UCSD-AML1 (cell line): ENCODE measurements around the gene ERGIC1.
"Not testable (repeated sequence)": the region's sequence is repeated elsewhere in the genome, so short reads cannot be mapped to it uniquely, and the experiment has no call there.

ENCODE experiments used
- DNase-seq: peaks from one replicate; lab custom pipeline; 2025; ENCODE audit not compliant: unreplicated experiment; lab: John Stamatoyannopoulos, UW

ERGIC1 gene

DNA sequence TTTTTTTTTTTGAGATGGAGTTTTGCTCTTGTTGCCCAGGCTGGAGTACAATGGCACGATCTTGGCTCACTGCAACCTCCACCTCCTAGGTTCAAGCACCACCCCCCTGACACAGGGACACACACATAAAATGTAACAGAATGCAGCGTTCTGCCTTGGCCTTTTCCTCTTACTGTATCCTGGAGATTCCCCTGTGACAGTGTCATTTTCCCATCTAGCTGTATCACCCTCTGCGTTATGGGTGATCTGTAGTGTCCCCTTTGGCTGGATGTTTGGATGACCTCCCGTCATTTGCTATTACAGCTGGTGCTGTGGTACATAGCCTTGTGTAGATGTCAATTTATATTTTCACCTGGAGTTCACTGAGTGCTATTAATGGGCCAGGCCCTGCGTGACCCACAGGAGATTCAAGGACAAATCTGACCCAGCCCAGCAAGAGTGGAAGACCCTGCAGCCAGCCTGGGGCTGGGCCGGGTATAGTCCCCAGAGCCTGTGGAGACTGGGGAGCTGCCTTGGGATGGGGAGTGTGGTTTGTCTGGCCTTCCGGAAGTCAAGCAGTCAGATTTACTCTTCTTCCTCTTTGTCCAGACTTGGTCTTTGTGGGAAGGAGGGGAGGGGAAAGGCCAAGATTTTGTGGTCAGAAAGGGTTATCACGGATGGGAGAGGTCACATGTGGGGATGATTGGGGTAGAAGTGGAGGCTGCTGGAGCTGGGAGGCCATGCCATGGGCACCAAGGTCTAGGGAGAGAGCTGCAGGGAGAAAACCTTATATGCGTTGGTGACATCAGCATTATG, 43.6 kb downstream of the ERGIC1 start:
- no peak for DNase-seq

DNA sequence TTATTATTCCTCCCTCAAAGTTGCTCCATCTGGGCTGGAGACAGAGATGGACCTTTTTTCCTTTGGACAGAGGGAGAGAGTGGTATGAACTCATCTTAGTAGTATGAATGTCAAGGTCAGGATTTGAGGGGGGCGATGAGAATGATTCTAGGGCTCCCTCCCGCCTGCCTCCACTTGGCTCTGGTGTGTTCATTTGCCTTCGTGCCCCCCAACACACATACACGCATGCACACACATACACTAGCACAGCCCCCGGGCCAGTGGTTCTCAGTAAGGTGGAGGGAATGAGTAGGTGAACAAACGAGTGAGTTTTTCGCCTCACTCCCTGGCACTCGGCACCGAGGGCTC, 44.5 kb downstream of the ERGIC1 start:
- no peak for DNase-seq

DNA sequence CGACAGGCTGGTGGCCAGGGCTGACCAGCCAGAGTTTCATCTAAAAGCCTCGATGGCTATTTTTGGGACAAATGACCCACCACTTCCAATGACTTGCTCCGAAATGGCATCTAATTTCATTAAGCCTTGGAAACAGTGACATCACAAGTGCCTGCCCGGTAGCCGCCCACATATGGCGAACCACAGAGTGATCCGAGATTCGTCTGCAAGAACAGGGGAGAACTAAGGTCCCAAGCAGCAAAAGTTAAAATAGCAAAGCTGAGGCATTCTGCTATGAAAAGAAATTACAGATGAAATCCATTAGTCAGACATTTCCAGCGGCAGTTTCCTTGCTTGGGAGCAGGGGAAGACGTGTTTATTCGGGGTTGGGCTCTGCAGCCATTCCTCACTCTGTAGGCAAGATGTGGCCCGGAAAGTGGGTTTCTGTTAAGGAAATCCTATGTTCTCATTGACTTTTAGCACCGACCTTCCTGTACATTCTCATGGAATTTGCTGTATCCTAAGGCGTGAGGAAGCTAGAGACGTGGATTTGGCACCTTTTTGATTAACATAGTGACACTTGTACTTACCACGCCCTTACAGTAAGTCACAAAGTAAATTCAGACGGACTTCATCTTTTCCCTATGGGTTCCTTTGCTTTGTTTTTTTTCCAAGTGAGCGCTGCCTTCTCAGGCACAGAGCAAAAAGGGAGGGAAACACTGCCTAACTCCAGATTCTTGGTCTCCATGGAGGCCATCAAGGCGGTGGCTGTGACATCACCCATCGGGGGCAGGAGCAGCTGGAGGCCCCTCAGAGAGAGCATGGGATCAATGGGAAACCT, 45.1 kb downstream of the ERGIC1 start:
- no peak for DNase-seq

DNA sequence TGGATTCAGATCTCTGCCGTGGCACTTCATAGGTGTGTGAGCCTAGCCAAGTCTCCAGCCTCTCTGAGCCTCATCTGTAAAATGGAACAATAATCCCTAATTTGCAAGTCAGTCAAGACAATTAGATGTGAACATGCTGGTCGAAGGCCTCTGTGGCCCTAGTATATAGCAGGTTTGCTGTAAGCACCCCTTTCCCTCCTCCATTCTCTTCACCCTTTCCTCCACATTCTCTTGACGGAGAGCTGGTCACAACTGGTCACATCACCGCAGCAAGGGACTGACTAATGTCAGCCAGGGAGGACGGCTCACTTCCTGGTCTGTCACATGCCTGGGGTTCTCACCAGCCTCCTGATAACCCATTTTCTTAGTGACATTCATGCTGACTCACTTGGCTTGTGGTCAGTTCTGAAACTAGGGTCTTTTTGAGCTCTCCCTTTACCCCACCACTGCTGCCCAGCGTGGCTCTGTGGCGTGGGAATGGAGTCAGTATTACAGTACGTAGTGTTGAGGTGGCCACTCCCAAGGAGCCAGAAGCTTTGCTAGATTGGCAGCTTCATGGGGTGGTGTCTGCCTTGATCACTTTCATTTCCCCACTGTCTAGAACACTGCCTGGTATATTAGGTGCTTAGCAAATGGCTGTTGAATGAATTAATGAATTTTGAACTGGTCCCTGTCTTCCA, 47.8 kb downstream of the ERGIC1 start:
- peak; percentile 35 for DNase-seq

DNA sequence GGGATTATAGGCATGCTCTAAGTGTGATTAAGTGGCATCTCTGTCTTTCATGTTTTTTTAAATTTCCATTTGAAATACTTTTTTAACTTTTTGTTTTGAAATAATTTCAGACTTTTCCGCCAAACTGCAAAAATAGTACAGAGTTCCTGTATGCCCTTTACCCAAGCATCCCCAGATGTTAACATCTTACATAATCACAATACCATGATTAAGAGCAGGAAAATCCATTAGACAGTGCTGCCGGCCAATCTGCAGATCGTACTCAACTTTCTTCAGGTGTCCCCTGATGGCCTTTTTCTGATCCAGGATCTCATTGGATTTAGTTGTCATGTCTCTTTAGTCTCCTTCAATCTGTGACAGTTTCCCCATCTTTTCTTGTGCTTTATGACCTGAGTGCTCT, 49.0 kb downstream of the ERGIC1 start:
- DNase-seq: no peak

DNA sequence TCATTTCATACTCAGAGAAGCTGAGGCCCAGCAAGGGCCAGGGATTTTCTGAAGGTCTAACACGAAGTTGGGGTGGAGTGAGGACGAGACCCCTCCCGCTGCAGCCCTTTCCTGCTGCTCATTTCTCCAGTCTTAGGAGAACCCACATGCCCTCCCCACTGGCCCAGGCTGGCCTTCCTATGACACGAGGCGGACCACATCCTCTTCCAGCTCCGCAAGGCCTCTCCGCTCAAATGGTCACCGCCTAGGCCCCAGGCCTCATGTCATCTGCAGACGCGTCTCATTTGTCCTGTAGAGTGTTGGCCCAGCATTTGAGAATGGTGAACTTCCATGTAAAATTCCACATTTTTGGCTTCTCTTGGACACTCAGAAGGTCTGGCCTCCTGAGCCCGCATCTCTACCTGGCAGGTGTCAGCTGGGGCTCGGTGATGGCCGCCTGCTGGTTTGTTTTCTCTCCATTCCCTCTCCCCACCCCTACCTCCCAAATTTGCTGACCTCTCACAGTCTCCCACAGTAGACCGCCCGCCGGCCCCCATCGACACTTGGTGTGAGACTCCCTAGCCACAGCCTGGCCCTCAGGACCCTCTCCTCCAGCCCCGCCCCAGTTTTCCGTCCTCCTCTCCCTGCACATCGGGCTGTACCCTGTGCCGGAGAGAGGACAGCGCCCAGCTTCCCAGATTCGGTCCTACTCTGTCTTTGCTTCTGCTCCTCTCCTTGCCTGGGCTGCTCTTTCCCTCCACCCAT, 51.7 kb downstream of the ERGIC1 start:
- DNase-seq: peak; percentile 53

DNA sequence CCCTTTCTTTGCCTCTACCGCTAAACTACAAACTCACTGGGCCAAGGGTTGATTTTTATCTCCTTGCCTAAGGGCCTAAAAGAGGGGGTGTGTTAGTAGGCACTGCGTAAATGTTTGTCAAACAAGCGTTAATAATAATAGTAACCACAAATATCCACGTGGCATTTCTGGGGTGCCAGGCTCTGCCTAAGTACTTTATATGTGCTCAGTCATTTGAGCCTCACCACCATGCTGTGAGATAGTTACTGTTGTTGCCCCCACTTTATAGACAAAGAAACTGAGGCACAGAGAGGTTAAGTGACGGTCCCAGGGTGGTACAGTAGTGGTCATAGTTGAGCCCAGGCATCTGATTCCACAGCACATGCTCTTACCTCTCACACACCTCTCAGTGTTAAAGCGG, 52.4 kb downstream of the ERGIC1 start:
- no peak for DNase-seq

DNA sequence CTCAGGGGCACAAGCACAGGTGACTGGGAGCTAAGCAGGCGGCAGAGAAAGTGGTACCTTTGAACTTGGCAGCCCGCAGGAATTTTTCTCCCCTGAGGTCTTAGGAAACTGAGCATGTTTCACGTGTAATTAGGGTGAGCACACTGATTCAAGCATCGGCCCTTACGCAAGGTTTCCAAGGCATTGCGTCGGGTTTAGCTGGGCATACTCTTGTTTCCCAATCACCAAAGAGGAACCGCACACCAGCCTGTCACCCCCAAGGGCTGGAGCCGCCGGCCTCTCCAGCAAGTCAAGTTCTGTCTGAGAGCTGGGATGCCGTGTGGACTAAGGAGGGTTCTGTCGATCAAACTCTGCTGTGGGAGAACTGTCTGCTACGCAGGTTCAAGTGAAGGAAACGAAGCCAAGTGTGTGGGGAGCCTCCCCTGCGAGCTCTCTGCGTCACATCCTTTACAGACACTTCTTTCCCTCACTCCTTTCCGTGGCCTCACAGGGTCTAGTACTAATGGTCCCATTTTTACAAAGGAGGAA, 53.0 kb downstream of the ERGIC1 start:
- DNase-seq: peak; percentile 81

DNA sequence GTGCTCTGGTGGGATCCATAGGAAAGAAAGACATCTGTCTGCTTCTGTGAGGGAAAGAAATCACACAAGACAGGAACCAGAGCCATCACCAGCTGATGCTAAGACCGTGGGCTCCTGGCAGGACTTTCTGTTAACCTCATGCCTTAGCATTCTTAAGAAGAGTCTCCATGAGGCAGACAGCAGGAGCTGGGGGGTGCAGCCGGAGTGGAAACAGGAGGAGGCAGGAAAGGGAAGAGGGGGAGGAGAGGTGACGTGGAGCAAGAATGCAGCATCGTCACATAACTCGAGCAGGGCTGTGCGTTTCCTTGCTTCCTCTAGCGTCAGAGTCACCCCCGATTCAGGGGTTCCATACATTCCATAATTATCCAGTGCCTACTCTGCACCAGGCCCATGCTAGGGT, 53.6 kb downstream of the ERGIC1 start:
- peak; percentile 31 for DNase-seq

DNA sequence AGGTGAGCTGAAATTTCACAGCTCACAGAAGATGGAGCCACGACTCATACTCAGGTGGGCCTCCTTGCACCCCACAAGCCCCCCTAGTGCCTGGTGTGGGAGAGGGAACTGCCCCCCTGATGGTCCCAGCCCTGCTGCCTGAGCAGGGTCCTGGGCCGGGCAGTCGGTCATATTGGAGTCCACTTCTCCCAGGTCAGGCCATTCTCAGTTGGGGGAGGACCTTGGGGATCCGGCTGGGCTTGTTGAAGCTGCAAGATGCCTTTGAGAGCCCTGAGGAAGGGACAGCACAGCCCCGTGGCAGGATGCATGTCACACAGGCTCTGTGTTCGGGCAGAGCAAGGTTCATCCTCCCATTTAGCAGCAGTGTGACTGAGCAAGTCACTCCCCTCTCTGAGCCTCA, 56.6 kb downstream of the ERGIC1 start:
- DNase-seq: no peak

DNA sequence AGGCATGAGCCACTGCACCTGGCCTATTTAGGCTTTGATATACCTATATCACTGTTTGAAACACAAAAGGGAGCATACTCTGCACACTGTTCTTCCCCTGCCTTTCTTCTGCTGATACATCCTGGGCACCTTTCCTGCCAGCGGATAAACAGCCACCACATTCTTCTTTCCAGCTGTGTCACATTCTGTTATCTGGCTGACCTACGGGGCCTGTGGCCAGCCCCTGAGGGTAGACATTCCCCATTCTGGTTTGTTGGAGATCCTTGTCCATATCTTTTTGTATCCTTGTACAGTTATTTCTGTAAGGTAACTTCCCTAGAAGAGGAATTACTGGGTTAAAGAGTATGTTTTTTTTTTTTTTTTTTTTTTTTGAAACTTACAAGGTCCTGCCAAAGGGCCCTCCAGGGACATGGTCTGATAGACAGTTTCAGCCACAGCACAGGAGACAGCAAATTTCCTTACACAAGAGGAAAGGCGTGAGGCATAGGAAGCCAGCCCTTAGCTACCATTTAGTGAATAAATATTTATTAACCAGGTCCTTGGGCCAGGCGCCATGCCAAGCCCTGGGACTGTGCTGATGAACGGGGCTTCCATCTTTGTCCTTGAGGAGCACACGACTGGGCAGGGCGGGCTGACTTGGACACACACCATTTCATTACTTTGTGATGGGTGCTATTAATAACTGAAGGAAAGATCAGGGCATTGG, 57.8 kb downstream of the ERGIC1 start:
- no peak for DNase-seq

DNA sequence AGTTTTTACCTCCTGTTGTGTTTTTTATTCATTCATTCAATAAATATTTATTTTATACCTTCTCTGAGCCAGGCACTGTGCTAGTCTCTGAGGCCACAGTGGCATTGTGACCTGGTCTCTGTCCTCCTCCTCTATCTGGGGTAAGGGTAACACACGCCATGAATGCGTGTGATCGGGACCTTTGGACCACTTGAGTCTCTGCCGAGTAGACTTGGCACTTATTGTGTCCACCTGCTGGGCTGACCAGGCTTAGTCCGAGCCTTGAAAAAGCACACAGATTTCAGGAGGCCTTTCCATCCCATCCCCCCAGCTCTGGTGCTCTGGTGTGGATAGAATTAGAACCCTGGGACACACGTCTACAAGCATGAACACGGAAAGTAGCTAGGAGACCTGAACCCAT, 58.7 kb downstream of the ERGIC1 start:
- DNase-seq: no peak

DNA sequence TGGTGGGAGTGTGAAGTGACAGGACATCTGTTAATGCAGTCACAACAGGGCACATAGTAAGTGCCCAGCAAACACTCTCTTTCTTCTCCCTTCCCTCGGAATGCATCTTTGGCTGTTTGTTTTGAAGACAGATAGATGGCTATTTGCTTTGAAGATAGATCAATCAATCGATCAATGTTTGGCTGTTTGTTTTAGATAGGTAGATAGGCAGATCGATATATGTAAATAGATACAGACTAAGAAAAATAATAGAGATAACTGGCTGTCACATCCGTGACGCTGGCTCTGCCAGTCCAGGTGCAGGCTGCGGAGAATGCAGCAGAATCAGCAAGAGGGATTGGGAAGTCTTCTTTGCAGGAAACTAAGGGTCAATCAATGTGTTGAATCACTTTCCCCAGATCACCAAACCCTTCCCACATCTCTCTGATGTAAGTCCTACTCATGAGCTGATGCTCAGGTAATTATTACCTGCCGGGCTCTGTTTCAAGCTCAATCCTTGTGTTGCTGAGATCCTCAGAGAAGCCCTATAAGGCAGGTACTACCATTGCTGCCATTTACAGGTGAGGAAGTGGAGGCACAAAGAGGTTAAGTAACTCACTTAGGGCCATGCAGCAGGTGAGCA, 60.8 kb downstream of the ERGIC1 start:
- no peak for DNase-seq

DNA sequence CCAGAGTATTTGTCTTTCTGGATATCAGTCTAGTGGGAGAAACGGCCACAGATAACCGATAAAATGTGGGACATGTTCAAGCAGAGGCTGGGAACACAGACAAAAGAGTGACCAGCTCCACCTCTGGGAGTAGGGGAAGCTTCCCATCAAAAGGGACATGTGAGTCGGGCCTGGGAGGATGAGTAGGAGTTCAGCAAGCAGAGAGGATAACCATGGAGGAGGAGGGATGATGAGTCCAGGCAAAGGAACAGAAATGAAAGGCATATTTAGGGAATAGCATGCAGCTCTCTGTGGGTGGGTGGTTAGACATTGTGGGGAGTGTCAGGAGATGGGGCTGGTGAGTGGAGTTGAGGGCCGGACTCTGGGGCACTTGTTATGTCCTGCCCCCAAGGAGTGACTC, 61.5 kb downstream of the ERGIC1 start:
- DNase-seq: no peak

DNA sequence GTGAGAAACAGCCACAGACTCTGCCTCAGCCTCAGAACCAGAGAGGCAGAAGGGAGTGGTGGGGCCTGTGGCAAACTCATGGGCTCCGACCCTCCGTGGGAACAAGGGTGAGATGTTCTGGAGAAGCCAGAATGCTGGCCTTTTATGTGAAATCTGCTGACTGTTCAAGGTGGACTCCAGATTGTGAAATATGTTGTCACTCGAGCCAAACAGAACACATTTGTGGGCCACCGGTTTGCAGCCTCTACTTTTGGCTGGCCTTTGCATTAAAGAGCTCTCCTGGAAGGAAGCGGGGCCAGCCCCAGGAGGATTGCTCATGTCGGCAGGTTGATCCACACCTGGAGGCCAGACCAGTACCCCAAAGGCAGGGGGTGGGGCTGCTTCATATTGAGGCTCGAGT, 62.4 kb downstream of the ERGIC1 start:
- DNase-seq: no peak

DNA sequence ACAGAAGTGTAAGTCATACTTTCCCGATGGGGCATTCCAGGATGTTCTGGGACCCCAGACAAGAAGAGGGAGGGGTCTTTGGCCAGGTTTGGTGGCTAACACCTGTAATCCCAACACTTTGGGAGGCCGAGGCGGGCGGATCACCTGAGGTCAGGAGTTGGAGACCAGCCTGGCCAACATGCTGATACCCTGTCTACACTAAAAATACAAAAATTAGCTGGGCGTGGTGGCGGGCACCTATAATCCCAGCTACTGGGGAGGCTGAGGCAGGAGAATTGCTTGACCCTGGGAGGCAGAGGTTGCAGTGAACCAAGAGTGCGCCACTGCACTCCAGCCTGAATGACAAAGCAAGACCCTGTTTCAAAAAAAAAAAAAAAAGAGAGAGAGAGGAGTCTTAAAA, 63.0 kb downstream of the ERGIC1 start:
- DNase-seq: not testable (repeated sequence)

DNA sequence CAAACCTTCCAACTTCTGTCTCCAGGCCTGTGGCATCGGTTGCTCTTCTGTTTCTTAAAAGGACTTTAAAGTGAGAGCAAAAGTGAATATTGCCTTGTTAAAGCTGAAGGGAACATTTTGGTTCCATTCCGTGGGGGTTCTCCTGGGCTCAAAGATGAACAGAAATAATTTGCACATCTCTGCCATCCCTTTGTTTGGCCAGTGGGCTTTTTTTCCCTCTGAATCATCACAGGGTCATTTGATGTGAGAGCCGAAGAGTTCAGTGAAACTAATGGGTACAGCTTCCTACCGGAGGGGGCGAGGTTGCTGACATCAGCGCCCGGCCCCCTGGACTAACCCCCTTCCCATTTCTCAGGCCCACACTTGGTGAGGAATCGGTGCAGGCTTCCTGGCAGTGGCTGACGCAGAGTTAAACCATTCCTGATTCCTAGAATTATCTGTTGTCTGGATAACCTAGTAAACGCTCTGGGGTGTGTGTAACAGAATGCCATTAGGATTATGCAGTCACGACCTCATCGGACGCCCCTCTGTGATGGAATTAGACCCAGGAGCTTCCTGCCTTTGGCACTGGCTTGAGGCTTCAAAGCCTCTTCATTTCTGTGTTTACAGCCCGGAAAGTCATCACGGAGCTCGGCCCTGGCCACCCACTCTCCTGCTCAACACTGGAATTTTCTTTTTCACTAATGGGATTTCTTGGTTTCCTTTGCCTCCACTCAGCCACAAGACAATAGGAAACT, 63.6 kb downstream of the ERGIC1 start:
- DNase-seq: no peak

DNA sequence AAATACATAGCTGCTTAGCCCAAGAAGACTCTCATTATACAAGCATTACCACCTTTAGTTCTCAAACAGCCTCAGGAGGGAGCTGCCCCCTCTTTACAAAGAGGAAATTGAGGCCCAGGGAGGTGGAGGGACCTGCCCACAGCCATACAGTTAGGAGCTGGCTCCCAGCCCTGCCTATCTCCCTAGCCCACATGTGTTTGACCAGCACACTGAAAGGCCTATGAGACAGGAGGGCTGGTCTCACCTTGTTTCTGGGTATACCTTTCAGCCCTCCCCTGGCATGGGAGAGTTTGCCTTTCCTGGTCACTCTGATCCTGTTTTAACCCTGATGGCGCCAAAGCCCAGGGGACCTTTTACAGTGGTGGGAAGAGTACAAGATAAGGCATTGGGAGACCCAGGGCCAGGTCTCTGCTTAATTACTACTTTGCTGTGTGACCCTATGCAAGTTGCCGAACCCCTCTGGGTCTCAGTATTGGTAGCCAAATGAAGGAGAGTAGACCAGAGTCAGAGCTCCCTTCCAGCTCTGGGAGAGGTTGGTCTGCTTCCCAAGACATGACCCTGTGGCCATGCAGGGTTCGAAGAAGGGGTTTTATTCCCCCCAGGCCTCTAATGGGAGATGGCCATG, 64.3 kb downstream of the ERGIC1 start:
- no peak for DNase-seq

DNA sequence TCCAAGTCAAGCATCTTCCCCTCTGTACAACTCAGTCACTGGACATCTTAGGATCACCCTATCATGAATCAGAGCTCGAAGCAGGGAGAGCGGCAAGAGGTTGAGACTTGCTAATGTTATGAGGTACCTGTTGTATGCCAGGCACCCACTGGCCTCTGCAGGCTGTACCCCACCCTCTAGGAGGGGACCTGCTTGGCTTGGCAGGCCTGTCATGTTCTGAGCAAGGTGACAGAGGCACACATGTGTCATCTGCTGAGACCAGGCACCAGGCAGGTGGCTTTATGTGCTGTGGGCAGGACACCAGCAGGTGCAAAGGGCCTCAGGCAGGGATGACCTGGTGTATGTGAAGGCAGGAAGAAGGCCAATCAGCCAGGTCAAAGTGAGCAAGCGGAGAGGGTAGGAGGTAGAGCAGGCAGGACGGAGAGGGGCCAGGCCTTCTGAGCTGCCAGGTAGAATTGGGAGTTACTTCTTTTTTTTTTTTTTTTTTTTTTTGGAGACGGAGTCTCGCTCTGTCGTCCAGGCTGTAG, 64.9 kb downstream of the ERGIC1 start:
- no peak for DNase-seq
